GM10847 (cell line): ENCODE measurements around the gene OGN.

Experiments used
- POLR2A ChIP-seq: IDR thresholded peaks from 2 replicates; pipeline ENCODE4 v1.6.1; 2011; ENCODE audit not compliant: insufficient read length; ENCODE audit errors: extremely low read depth

OGN gene, protein sequence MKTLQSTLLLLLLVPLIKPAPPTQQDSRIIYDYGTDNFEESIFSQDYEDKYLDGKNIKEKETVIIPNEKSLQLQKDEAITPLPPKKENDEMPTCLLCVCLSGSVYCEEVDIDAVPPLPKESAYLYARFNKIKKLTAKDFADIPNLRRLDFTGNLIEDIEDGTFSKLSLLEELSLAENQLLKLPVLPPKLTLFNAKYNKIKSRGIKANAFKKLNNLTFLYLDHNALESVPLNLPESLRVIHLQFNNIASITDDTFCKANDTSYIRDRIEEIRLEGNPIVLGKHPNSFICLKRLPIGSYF

DNA sequence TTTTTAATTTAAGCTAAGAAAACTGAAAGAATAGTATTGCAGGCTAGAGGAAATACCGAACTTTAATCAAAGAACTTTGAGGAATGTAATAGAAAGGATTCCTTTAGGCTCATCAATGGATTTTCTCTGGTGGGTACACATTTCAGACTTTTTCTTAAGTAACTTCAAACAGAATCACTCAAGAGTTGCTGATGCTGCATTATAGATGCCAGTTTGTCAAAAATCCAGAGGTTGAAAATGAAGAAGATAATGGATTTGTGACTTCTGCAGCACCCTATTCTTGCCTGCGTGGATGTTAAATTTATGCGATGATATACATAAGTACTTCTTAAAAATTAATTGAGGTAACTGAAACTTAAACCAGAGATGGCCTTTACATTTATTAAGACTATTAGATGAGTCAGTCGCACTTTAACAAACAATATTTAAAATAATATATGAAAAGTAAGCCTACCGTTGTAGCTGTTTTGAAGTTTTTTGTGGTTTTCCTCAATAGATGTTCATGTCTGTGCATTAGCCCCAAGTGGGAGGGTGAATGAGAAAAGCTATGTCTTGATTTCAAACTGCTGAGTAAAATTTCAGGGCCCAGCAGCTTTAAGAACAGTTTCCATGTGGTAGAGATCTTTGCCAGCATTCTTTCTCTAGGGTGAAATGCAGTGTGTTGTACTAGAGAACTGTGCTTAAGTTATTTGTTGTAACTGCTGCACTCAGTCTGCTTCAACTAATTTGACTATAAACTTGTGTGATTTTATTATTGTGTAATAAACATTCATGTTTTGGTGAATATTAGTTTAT is at the start of gene OGN:
TSS of gene OGN (minus strand) at position 537 of the 795 bp plus-strand sequence. CDS start 1,171 bp downstream, outside the sequence.
- TF ChIP-seq POLR2A = no peak

DNA sequence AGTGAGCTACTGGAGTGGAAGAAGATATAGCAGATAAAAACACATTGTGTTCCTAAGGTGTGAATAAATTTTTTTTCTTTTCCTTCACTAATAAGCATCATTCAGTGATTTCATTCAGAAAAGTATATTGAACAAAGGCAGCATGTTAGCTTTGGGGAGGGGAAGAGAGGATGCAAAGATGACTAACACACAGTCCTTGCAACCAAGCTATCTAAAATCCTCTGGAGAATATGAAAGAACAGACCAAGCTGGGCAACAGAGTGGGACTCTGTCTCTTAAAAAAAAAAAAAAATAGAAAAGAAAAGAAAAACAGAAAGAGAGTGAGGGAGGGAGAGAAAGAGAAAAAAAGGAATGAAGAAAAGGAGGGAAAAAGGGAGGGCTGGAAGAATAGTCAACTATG is 42.2 kb upstream of the OGN start:
- TF ChIP-seq POLR2A = no peak

DNA sequence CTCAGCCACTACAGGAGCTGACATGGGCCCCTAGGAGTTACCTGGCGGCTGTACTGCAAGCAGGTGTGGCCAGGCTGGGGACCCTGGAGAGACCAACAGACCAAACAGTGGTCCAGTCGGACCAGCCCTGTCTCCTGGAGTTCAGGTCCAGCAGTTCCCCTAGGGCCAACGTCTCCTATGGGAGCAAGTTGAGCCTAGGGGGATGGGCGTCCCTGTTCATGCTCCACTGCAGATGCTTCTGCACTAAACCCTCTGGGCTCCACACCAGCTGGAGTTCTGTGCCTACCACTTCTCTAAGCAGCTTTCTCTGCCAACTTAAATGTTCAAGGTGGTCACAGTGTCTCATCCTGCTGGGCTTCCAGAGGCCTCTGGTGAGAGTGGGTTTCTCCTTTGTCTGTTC is 40.5 kb upstream of the OGN start:
- TF ChIP-seq POLR2A = no peak

DNA sequence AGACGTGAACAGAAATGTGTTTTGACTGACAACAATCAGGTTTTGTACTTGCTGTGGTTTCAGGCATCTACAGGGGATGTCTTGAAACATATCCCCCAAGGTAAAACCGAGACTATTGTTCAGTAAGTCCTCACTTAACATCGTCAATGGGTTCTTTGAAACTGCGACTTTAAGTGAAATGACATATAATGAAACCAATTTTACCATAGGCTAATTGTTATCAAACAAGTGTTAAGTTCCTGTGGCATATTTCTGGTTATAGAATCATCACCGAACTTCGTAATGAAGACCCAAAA is 36.3 kb upstream of the OGN start:
- TF ChIP-seq POLR2A = no peak

DNA sequence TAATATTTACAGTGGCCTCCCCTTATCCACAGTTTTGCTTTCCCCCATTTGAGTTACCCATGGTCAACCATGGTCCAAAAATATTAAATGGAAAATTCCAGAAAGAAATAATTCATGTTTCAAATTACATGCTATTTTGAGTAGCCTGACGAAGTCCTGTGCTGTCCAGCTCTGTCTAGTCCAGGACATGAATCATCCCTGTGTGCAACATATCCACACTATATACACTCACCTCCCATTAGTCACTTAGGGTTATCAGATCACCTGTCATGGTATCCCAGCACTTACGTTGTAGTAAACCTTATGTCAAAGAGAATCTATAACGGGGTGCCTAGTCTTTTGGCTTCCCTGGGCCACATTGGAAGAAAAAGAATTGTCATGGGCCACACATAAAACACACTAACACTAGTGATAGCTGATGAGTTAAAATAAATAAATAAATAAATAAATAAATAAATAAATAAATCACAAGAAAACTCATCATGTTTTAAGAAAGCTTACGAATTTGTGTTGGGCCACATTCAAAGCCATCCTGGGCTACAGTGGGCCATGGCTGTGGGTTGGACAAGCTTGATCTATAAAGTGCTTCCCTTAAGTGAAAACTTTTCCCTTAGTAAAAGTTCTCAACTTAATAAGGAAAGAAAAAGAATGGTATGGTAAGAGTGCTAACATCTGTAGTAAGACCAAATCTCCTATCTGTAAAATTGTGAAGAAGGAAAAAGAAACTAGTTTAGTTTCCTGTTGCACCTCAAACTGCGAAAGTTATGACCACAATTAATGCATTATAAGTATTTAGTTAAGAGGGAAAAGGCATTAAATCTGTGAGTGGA is 35.8 kb upstream of the OGN start:
- TF ChIP-seq POLR2A = no peak

DNA sequence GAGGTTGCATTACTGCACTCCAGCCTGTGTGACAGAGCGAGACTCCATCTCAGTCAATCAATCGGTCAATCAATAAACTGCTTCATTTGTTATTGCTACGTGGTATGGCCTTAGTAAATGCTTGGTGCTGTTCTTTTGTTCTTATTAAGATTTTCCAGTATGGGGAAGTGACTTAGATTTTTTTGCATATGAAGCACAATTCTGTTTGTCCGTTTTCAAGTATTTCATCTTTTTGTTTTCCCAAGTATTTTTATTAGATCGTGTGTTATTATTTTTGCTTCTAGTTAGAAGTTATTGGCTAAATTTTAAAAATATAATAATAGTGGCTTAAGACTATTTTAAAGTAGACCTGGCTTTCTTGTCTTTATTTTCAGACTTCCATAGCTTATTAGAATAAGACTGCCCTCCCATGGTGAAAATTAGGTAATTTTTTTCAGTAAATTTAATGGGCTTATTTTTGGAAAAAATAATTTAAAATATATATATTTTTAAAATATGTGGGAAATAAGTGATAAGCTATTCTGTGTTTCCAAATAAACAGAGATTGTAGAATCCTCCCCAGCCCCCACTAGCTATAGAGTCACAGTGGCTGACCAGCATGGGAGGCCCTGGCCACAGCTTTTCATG is 34.6 kb upstream of the OGN start:
- TF ChIP-seq POLR2A = no peak

DNA sequence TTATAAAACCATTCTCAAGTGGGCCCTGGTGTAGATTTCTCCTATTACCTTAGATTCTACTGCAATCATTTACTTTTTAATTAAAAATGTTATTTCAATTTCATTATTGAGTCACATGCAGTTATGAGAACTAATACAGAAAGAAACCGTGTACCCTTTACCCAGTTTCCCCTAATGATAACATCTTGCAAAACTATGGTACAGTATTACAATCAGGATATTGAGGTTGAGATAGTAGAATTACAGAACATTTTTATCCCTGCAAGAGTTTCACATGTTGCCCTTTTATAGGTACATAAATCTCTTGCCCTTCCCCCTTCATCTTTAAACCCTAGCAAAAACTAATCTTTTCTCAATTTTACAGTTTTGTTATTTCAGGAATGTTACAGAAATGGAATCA is 30.9 kb upstream of the OGN start:
- no peak for TF ChIP-seq POLR2A

DNA sequence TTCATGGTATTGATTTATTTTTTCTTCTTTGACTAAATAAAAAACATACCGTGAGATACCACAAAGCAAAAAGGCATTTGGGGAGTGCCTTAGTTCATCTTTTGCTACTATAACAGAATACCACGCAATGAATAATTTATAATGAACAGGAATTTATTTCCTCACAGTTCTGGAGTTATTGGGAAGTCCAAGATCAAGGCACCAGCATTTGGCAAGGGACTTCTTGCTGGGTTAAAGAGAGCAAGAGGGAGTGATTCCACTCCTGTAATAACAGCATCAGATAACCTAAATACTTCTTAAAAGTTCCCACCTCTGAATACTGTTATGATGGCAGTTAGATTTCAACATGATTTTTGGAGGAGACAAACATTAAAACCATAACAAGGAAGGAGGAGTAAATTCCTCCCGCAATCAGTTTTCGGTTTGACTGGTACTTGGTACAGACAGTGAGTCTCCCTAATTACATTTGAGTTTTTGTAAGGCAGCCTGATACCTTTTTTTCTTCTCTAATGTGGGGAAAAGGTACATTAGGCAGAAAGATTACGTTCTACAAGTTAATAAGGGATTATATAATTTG is 28.7 kb upstream of the OGN start:
- no peak for TF ChIP-seq POLR2A

DNA sequence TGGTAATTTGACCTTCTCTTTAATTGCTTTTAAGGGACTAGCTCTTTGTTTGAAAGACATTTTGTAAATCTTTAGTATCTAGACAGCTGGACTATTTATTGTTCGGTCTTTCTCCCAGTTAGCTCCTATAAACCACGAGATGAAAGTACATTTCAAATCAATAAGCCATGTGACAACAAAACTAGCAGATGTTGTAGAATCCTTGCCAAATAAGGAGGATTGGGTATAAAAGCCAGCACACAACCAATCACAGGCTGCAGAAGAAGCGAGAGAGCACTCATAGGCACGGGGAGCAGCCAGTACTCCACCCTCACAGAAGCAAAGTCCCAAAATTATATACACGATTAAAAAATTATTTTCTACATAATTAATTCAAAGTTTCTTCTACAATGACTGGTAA is 28.0 kb upstream of the OGN start:
- TF ChIP-seq POLR2A = no peak

DNA sequence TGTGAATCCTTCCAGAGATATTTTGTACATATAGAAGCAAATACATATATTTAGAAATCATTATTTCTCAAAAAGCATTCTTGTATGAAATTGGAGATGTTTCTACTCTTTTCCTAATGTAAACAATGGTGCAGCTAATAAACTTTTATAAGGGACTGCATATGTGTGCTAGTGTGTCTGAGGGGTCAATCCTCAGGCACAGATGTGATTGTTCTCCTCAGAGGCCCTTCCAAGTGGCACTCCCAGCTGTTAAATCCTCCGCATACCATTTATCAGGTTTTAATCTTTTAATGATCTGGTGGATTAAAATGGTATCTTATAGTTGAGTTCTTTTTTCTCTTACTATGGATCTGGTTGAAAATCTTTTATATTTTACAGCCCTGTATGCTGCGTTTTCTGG is 25.5 kb upstream of the OGN start:
- TF ChIP-seq POLR2A = no peak

DNA sequence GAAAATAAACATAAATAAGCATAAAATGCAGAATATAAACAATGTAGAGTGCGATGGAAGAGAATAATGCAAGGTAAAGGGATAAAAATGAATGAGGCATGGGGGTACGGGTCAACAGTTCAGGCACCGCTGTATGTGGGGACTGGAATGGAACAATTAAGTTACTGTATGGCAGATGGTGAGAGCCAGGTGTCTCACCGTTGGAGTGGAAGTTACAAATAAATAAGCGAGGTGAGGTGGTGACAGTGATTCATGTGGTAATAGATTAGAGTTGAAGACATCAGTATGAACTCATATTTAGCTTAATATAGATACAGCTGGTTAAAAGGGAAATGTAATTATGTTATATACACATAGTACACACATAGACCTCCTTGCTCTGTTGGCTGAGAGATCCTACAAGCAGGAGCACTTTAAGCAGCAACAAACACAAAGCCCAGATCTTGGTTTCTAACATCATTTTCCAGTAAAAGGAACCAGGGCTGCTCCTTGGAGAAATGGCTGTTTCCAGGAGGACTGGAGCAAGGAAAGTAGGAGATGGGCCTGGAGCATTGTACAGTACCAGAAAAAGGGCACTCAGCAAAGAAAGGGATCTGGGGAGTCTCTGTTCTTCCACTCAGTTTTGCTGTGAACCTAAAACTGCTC is 22.2 kb upstream of the OGN start:
- no peak for TF ChIP-seq POLR2A

DNA sequence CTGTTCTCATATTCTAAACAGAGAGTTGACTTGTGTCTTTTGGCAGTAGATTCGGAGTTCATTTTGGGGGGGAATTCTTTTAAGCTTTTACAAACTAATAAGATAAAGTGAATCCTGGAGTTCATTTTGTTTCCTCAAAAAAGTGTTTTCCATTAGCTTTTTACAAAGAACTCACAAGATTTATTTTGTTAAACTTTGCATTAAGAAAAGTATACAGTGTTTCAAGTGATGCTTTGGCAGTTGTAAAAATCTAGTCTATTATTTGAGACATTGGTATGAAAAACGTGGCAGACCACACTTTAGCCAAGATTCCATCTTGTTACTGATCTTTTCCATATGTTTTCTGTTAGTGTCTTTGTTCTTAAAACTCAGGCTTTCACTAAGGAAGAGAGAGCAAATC is 21.1 kb upstream of the OGN start:
- no peak for TF ChIP-seq POLR2A

DNA sequence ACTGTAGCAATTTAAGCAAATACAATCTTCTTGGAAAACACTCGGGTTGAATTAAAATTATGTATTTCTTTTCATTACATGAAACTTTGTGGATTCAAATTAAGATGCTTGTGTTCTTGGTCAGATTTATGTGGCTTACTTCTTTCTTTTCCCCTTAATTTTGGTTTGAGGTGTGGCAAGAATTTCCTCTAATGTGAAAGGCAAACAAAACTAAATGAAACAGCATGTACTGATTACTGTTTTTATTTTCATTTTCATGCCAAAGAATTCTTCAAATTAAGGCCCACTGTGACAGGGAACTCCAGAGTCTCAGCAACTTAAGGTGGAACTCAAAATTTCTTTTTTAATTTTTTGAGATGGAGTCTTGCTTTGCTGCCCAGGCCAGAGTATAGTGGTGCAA is 20.0 kb upstream of the OGN start, which contains the start of gene OMD:
TSS of gene OMD (minus strand) at position 132 of the 400 bp plus-strand sequence. CDS start 6,913 bp downstream, outside the sequence.
- no peak for TF ChIP-seq POLR2A

DNA sequence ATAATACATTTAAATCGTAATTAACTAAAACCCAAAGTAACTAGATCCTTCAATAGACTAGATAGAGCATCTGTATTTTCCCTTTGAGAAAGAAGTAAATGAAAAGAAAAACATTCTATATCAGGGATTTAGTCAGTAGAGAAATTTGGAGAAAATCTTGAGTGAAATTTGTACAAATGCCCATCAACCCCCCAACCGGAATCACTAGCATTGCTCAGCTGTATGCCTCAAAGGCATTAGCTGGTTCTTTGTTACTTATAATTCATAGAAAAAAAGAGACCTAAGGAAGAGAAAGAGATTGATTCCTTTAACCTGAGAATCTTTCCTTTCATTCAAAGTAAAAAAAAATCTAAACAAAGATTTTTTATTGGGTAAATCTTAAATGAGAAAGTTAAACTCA is 19.2 kb upstream of the OGN start:
- no peak for TF ChIP-seq POLR2A
